ENCODE data around the gene CAPN13. TPM values are rescaled to one million over a fixed set of nuclear protein-coding genes. Genes with fewer than 3 reads are reported as not detected.

CAPN13 gene
- total RNA-seq, 1 experiment from 2014 or later: 5.7 TPM

- H3T11ph ChIP-seq (ENCODE audit: low read length): no peak overlapping the region
- H3K4me3 Mint-ChIP-seq: no peak overlapping the region
- H3K9me3 ChIP-seq (ENCODE audit: control insufficient read depth, low read depth, low read length): no peaks in the 10 kb centered on the region
- no peak for TF ChIP-seq CTCF (conservative IDR thresholded peaks at IDR 0.05)
- H3K27me3 Mint-ChIP-seq (ENCODE audit: low read depth): no peaks in the 10 kb centered on the region; the same call in 1 of the 2 replicates
- H3K4me1 Mint-ChIP-seq: peaks cover 10 to 11% of the 10 kb centered on the region in 2 experiments
- H3K14ac ChIP-seq (ENCODE audit: insufficient read depth, low read length): no peak overlapping the region; the same call in 1 of the 2 replicates
- no peak overlapping the region for H3K27ac Mint-ChIP-seq
- H3K56ac ChIP-seq (ENCODE audit: insufficient read length, low read depth, low read length): no peak overlapping the region
- no peak overlapping the region for H3K27ac ChIP-seq (ENCODE audit: insufficient read length, low read depth, low read length)
- no peak overlapping the region for H3K4me2 ChIP-seq (ENCODE audit: insufficient read depth, insufficient read length, low read length)
- no peaks in the 10 kb centered on the region for H3K27me3 ChIP-seq (ENCODE audit: insufficient read depth, low read length)
- DNase-seq: no peak
- H2BK15ac ChIP-seq (ENCODE audit: low read depth, low read length): no peak overlapping the region
- H3K4me1 ChIP-seq (ENCODE audit: insufficient read depth, low read length): no peaks in the 10 kb centered on the region
- no peak overlapping the region for H2AFZ ChIP-seq (ENCODE audit: low read length)
- no peak overlapping the region for H2AK5ac ChIP-seq (ENCODE audit: insufficient read length, low read length)
- no CpG with 5 or more reads among the region's 11 CpGs for WGBS (ENCODE audit: extremely low coverage, insufficient read length, low lambda C conversion rate)
- H3K9me3 Mint-ChIP-seq: no peaks in the 10 kb centered on the region
- no peaks in the 10 kb centered on the region for H3K36me3 Mint-ChIP-seq (ENCODE audit: insufficient read depth in 1 of 3, low read depth in 3 of 3)
- no peaks in the 10 kb centered on the region for H4K20me1 ChIP-seq (ENCODE audit: control insufficient read depth, insufficient read depth, insufficient read length)
- H3K79me1 ChIP-seq (ENCODE audit: insufficient read depth, low read depth, low read length, poor library complexity, severe bottlenecking): no peaks in the 10 kb centered on the region
- no peak overlapping the region for H3K4ac ChIP-seq (ENCODE audit: low read depth, low read length)
- H2BK20ac ChIP-seq (ENCODE audit: low read depth, low read length, poor library complexity, severe bottlenecking): no peak overlapping the region
- H4K91ac ChIP-seq (ENCODE audit: insufficient read length, low read depth, low read length): no peak overlapping the region
- no peak overlapping the region for H4K8ac ChIP-seq (replicated peaks; ENCODE audit: insufficient read length, low read depth, low read length)
- H3K79me2 ChIP-seq (ENCODE audit: insufficient read depth, low read length): no peaks in the 10 kb centered on the region
- no peak overlapping the region for H2BK5ac ChIP-seq (ENCODE audit: insufficient read length, low read length)
- H3K9ac ChIP-seq (ENCODE audit: extremely low read depth, insufficient read length, low read length): no peak overlapping the region
- H3K18ac ChIP-seq (ENCODE audit: insufficient read length, low read depth, low read length): no peak overlapping the region
- no peak overlapping the region for H3K23ac ChIP-seq (ENCODE audit: insufficient read length, low read depth, low read length)
- no peak overlapping the region for H2BK120ac ChIP-seq (ENCODE audit: low read depth, low read length, poor library complexity, severe bottlenecking)
- no peak overlapping the region for H2BK12ac ChIP-seq (ENCODE audit: insufficient read length, low read depth, low read length)
- H4K5ac ChIP-seq (ENCODE audit: insufficient read length, low read depth, low read length): no peak overlapping the region
- H3K23me2 ChIP-seq (ENCODE audit: insufficient read length, low read depth, low read length, poor library complexity, severe bottlenecking): no peaks in the 10 kb centered on the region
Measured at GRCh38 chr2:30757749-30758148, 49.5 kb downstream of the CAPN13 start.
